Lower leg skin (tissue), 3 donors: ENCODE measurements around the gene TANC1.

Experiments
- CTCF ChIP-seq, 3 donors: fragments of 450-650 bp; IDR thresholded peaks; one replicate each; pipeline ENCODE4 v1.5.1; 2016; ENCODE audit warnings: antibody characterized with exemption in 3 of 3, mild to moderate bottlenecking in 3 of 3, moderate library complexity in 2 of 3
- POLR2A ChIP-seq, 2 donors: fragments of 450-650 bp; IDR thresholded peaks; one replicate each; pipeline ENCODE4 v1.6.1; 2016 to 2017; ENCODE audit warnings: antibody characterized with exemption in 2 of 2, mild to moderate bottlenecking in 1 of 2, moderate library complexity in 1 of 2

GRCh38 chr2:159129269-159129668 is 160.8 kb downstream of the TANC1 start:
- TF ChIP-seq CTCF (IDR thresholded peaks at IDR 0.05): no peak
- no peak for TF ChIP-seq POLR2A (IDR thresholded peaks at IDR 0.05)
